ENCODE results near the gene DOC2B.

DOC2B gene

DNA sequence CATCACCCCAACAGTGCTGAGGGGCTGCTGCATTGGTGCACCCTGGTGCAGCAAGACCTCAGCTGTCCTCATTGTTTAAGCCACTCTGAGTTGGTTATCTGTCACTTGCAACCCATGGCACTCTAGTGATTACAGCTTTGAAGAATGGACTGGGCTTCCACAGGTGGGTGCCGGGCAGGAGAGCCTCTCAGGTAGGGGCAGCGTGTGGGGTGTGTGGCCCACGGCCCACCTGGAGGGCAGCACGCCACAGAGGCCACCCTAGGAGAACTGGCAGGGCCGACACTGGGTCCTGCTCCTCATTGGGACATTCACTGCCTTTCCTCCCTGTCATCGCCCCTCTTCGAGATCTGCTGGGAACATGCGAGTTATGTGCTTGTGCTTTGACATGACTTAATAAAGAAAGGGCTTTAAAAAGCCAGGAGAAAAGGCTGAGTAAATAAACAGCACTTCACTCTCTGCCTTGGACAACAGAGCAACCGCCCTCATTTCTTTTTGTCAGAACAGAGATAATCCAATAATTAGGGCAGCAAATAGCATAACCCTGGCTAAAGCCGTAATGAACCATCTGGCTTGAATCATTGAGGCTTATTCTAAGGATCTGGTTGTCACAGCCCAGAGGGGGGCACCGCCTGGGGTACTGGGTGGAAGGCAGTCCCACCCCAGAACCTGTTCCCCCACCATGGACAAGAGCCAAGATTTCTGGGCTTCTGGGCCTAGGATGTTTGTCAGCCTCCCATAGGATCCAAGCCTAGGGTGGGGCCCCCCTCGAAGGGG lies 3.0 kb downstream of the DOC2B start:
- no peak overlapping the region for H3K4me2 ChIP-seq (ENCODE audit: insufficient read depth, low read length, poor library complexity, severe bottlenecking)
- no peak overlapping the region for H2BK12ac ChIP-seq (ENCODE audit: low read length)
- H3K9me3 ChIP-seq (replicated peaks in 1 of 2; ENCODE audit: control insufficient read depth in 2 of 2, insufficient read depth in 1 of 2, low read depth in 1 of 2, low read length in 2 of 2), result no peaks in the 10 kb centered on the region
- no peak overlapping the region for H3K27ac ChIP-seq (replicated peaks; ENCODE audit: low read length)
- H3K4me1 ChIP-seq (ENCODE audit: control insufficient read depth in 2 of 2, insufficient read depth in 1 of 2, low read depth in 1 of 2, low read length in 2 of 2), result peaks cover 3 to 7% of the 10 kb centered on the region in 2 donors
- no peak overlapping the region for H3K4me3 ChIP-seq (ENCODE audit: low read length in 2 of 2)
- no peak overlapping the region for H2BK15ac ChIP-seq (ENCODE audit: low read length)
- H2AK5ac ChIP-seq (ENCODE audit: low read depth, low read length), result peak overlapping the region; percentile 76
- H3K9ac ChIP-seq (ENCODE audit: low read depth, low read length, poor library complexity), result no peak overlapping the region
- no peak for DNase-seq (ENCODE audit: low spot score)
- no peak overlapping the region for H2BK120ac ChIP-seq (ENCODE audit: low read depth, low read length)
- no peak overlapping the region for H3K23ac ChIP-seq (ENCODE audit: low read depth, low read length, poor library complexity)
- no peak overlapping the region for H2BK5ac ChIP-seq (ENCODE audit: low read length)
- H3K79me1 ChIP-seq (ENCODE audit: low read depth, low read length), result no peaks in the 10 kb centered on the region
- no peak overlapping the region for H3K18ac ChIP-seq (ENCODE audit: low read length)
- peaks cover 10 to 92% (median 45%) of the 10 kb centered on the region in 3 experiments for H3K27me3 ChIP-seq (ENCODE audit: control insufficient read depth in 3 of 3, insufficient read depth in 3 of 3, low read depth in 1 of 3, low read length in 3 of 3)
- no peak overlapping the region for H2AFZ ChIP-seq (ENCODE audit: low read length)
- H4K91ac ChIP-seq (ENCODE audit: low read depth, low read length, poor library complexity), result no peak overlapping the region
- H4K8ac ChIP-seq (ENCODE audit: low read depth, low read length), result no peak overlapping the region
- no CpG with 5 or more reads among the region's 12 CpGs for WGBS, 2 donors (ENCODE audit: extremely low coverage in 2 of 2, insufficient read length in 2 of 2, insufficient replicate concordance in 1 of 2)
- H3K4ac ChIP-seq (ENCODE audit: low read length), result no peak overlapping the region
- H3K14ac ChIP-seq (ENCODE audit: low read length), result no peak overlapping the region
- no peaks in the 10 kb centered on the region for H3K36me3 ChIP-seq (replicated peaks in 1 of 2; ENCODE audit: control insufficient read depth in 2 of 2, insufficient read depth in 2 of 2, low read length in 2 of 2)

DNA sequence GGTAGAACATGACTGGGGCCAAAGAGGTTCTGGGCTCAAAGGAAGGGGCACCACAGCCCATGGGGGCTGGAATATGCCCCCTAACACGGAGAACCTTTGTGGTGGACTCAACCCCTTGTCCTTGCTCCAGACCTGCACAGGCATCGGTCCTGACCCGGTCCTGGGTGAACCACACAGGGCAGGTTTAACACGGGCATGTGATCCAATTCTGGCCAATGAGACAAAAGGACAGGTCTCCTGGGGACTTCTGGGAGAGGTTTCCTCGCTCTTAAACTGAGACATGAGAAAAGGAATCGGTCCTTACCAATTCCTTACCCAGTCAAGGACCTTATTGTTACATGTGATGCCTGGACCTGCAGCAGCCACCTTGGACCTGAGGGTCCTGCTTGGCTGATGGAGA lies 3.7 kb downstream of the DOC2B start:
- Histone ChIP-seq H2BK120ac (ENCODE audit: low read depth, low read length) (no peak overlapping the region), H2AFZ (ENCODE audit: low read length) (no peak overlapping the region), H4K8ac (ENCODE audit: low read depth, low read length) (no peak overlapping the region), H3K27ac (replicated peaks; ENCODE audit: low read length) (no peak overlapping the region), H3K9me3 (replicated peaks in 1 of 2; ENCODE audit: control insufficient read depth in 2 of 2, insufficient read depth in 1 of 2, low read depth in 1 of 2, low read length in 2 of 2) (no peaks in the 10 kb centered on the region), H2BK5ac (ENCODE audit: low read length) (no peak overlapping the region), H2BK15ac (ENCODE audit: low read length) (no peak overlapping the region), H4K91ac (ENCODE audit: low read depth, low read length, poor library complexity) (no peak overlapping the region), H2AK5ac (ENCODE audit: low read depth, low read length) (no peak overlapping the region), H3K23ac (ENCODE audit: low read depth, low read length, poor library complexity) (no peak overlapping the region), H3K9ac (ENCODE audit: low read depth, low read length, poor library complexity) (no peak overlapping the region), H3K27me3 (ENCODE audit: control insufficient read depth in 3 of 3, insufficient read depth in 3 of 3, low read depth in 1 of 3, low read length in 3 of 3) (peaks cover 10 to 90% (median 39%) of the 10 kb centered on the region in 3 experiments), H3K18ac (ENCODE audit: low read length) (no peak overlapping the region), H2BK12ac (ENCODE audit: low read length) (no peak overlapping the region), H3K4ac (ENCODE audit: low read length) (no peak overlapping the region), H3K4me2 (ENCODE audit: insufficient read depth, low read length, poor library complexity, severe bottlenecking) (no peak overlapping the region), H3K14ac (ENCODE audit: low read length) (no peak overlapping the region), H3K79me1 (ENCODE audit: low read depth, low read length) (no peaks in the 10 kb centered on the region), H3K4me1 (ENCODE audit: control insufficient read depth in 2 of 2, insufficient read depth in 1 of 2, low read depth in 1 of 2, low read length in 2 of 2) (peaks cover 3 to 7% of the 10 kb centered on the region in 2 donors), H3K4me3 (ENCODE audit: low read length in 2 of 2) (no peak overlapping the region), H3K36me3 (replicated peaks in 1 of 2; ENCODE audit: control insufficient read depth in 2 of 2, insufficient read depth in 2 of 2, low read length in 2 of 2) (no peaks in the 10 kb centered on the region)
- DNase-seq (ENCODE audit: low spot score), result no peak
- no CpG with 5 or more reads among the region's 6 CpGs for WGBS, 2 donors (ENCODE audit: extremely low coverage in 2 of 2, insufficient read length in 2 of 2, insufficient replicate concordance in 1 of 2)

DNA sequence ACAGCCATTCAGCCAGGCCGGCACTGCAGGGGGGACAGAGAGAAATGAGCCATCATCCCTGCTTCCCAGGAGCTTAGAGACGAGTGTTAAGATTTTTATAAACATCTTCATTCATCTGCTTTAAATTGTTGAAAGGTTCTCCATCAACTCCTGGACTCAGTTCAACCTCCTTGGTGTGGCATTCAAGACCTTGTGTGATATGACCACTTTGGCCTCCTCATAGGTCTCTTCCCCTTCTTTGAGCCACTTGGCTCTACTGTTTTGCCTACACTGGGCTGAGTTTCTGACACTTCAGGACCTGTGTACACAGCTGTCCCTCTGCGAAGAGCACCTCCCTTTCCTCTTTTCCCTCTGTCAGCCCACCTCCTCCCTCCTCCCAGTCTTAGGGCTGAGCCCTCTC lies 4.3 kb downstream of the DOC2B start:
- peaks cover 3 to 7% of the 10 kb centered on the region in 2 donors for H3K4me1 ChIP-seq (ENCODE audit: control insufficient read depth in 2 of 2, insufficient read depth in 1 of 2, low read depth in 1 of 2, low read length in 2 of 2)
- no peak overlapping the region for H4K91ac ChIP-seq (ENCODE audit: low read depth, low read length, poor library complexity)
- H3K79me1 ChIP-seq (ENCODE audit: low read depth, low read length), result no peaks in the 10 kb centered on the region
- no peak overlapping the region for H4K8ac ChIP-seq (ENCODE audit: low read depth, low read length)
- H3K9ac ChIP-seq (ENCODE audit: low read depth, low read length, poor library complexity), result no peak overlapping the region
- H3K27ac ChIP-seq (replicated peaks; ENCODE audit: low read length), result no peak overlapping the region
- H3K23ac ChIP-seq (ENCODE audit: low read depth, low read length, poor library complexity), result no peak overlapping the region
- H2AK5ac ChIP-seq (ENCODE audit: low read depth, low read length), result no peak overlapping the region
- H3K4me2 ChIP-seq (ENCODE audit: insufficient read depth, low read length, poor library complexity, severe bottlenecking), result no peak overlapping the region
- no peak overlapping the region for H2BK5ac ChIP-seq (ENCODE audit: low read length)
- H3K14ac ChIP-seq (ENCODE audit: low read length), result no peak overlapping the region
- H2AFZ ChIP-seq (ENCODE audit: low read length), result no peak overlapping the region
- no peaks in the 10 kb centered on the region for H3K9me3 ChIP-seq (replicated peaks in 1 of 2; ENCODE audit: control insufficient read depth in 2 of 2, insufficient read depth in 1 of 2, low read depth in 1 of 2, low read length in 2 of 2)
- DNase-seq (ENCODE audit: low spot score), result no peak
- H3K4me3 ChIP-seq (ENCODE audit: low read length in 2 of 2), result no peak overlapping the region
- no peak overlapping the region for H2BK120ac ChIP-seq (ENCODE audit: low read depth, low read length)
- WGBS, 2 donors (ENCODE audit: extremely low coverage in 2 of 2, insufficient read length in 2 of 2, insufficient replicate concordance in 1 of 2), result no CpG with 5 or more reads among the region's 3 CpGs
- H2BK12ac ChIP-seq (ENCODE audit: low read length), result no peak overlapping the region
- H3K36me3 ChIP-seq (replicated peaks in 1 of 2; ENCODE audit: control insufficient read depth in 2 of 2, insufficient read depth in 2 of 2, low read length in 2 of 2), result no peaks in the 10 kb centered on the region
- no peak overlapping the region for H3K18ac ChIP-seq (ENCODE audit: low read length)
- H3K27me3 ChIP-seq (ENCODE audit: control insufficient read depth in 3 of 3, insufficient read depth in 3 of 3, low read depth in 1 of 3, low read length in 3 of 3), result peaks cover 10 to 87% (median 33%) of the 10 kb centered on the region in 3 experiments
- no peak overlapping the region for H2BK15ac ChIP-seq (ENCODE audit: low read length)
- H3K4ac ChIP-seq (ENCODE audit: low read length), result no peak overlapping the region

DNA sequence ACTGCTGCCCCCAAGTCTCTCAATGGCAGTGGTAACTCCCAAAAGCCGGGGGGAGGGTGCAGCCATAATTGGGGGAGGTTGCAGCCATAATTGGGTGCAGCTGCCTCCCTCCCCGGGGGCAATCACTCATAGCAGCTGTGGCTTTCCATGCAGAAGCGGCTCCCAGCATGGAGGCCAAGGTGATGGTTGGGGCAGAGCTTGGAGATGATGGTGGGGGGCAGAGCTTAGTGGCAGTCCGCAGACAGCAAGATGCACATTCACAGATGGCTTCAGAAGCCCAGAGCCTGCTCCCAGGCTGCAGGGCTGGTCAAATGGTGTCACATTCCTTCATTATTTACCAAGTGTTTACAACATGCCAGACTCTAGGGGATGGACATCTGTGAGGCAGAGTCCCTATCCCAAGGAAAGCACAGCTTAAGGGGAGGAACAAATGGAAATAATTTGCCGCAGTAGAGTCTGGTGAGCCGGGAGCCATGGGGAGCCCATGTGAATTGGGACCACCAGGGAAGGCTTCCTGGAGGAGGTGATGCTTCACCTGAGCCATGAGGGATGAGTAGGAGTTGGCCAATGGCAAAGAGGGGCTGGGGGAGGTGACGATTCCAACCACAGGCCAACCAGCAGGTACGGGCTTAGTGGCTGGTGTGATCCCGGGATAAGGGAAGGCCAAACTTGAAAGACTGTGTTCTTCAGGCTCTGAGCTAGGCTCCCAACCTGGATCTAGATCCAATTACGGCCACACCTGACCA lies 8.1 kb downstream of the DOC2B start:
- Histone ChIP-seq H3K4me1 (ENCODE audit: control insufficient read depth in 2 of 2, insufficient read depth in 1 of 2, low read depth in 1 of 2, low read length in 2 of 2) (no peaks in the 10 kb centered on the region), H3K23ac (ENCODE audit: low read depth, low read length, poor library complexity) (no peak overlapping the region), H3K27ac (replicated peaks; ENCODE audit: low read length) (no peak overlapping the region), H3K79me1 (ENCODE audit: low read depth, low read length) (no peaks in the 10 kb centered on the region), H2BK120ac (ENCODE audit: low read depth, low read length) (no peak overlapping the region), H3K9ac (ENCODE audit: low read depth, low read length, poor library complexity) (no peak overlapping the region), H3K27me3 (ENCODE audit: control insufficient read depth in 3 of 3, insufficient read depth in 3 of 3, low read depth in 1 of 3, low read length in 3 of 3) (peaks cover 0 to 51% (median 0%) of the 10 kb centered on the region in 3 experiments), H3K4ac (ENCODE audit: low read length) (no peak overlapping the region), H2AFZ (ENCODE audit: low read length) (no peak overlapping the region), H2AK5ac (ENCODE audit: low read depth, low read length) (no peak overlapping the region), H4K8ac (ENCODE audit: low read depth, low read length) (no peak overlapping the region), H3K14ac (ENCODE audit: low read length) (no peak overlapping the region), H2BK5ac (ENCODE audit: low read length) (no peak overlapping the region), H2BK12ac (ENCODE audit: low read length) (no peak overlapping the region), H4K91ac (ENCODE audit: low read depth, low read length, poor library complexity) (no peak overlapping the region), H3K4me2 (ENCODE audit: insufficient read depth, low read length, poor library complexity, severe bottlenecking) (no peak overlapping the region), H2BK15ac (ENCODE audit: low read length) (peak overlapping the region; percentile 19), H3K9me3 (replicated peaks in 1 of 2; ENCODE audit: control insufficient read depth in 2 of 2, insufficient read depth in 1 of 2, low read depth in 1 of 2, low read length in 2 of 2) (no peaks in the 10 kb centered on the region), H3K4me3 (ENCODE audit: low read length in 2 of 2) (no peak overlapping the region), H3K18ac (ENCODE audit: low read length) (peak overlapping the region; percentile 59), H3K36me3 (replicated peaks in 1 of 2; ENCODE audit: control insufficient read depth in 2 of 2, insufficient read depth in 2 of 2, low read length in 2 of 2) (no peaks in the 10 kb centered on the region)
- no peak for DNase-seq (ENCODE audit: low spot score)
- WGBS, 2 donors (ENCODE audit: extremely low coverage in 2 of 2, insufficient read length in 2 of 2, insufficient replicate concordance in 1 of 2), result no CpG with 5 or more reads among the region's 10 CpGs

All from neuronal stem cell (in vitro differentiated cells).